GM12872 (cell line): Measurements from ENCODE around the gene GLUL.

Experiments used
- CTCF ChIP-seq: IDR thresholded peaks from 3 replicates; pipeline ENCODE4 v1.5.1; 2011; ENCODE audit warnings: low read depth, mild to moderate bottlenecking, low read length, moderate library complexity; ENCODE audit not compliant: insufficient read depth

GLUL gene

GRCh38 chr1:182426442-182427430 lies 35.1 kb upstream of the GLUL start:
- TF ChIP-seq CTCF = no peak

- TF ChIP-seq CTCF = no peak
Measured at GRCh38 chr1:182415789-182416188, 24.2 kb upstream of the GLUL start.

GRCh38 chr1:182413969-182414368 lies 22.4 kb upstream of the GLUL start:
- no peak for TF ChIP-seq CTCF

- no peak for TF ChIP-seq CTCF
Measured at GRCh38 chr1:182413486-182413885, 21.9 kb upstream of the GLUL start.

- TF ChIP-seq CTCF = no peak
Measured at GRCh38 chr1:182410620-182411273, 19.2 kb upstream of the GLUL start.

- no peak for TF ChIP-seq CTCF
Measured at GRCh38 chr1:182410138-182410537, 18.5 kb upstream of the GLUL start.

GRCh38 chr1:182408435-182409075 lies 17.0 kb upstream of the GLUL start:
- no peak for TF ChIP-seq CTCF
